ENCODE data around the gene FBXW7.
"Not testable (repeated sequence)": the region's sequence is repeated elsewhere in the genome, so short reads cannot be mapped to it uniquely, and the experiment has no call there.

Gene FBXW7

DNA sequence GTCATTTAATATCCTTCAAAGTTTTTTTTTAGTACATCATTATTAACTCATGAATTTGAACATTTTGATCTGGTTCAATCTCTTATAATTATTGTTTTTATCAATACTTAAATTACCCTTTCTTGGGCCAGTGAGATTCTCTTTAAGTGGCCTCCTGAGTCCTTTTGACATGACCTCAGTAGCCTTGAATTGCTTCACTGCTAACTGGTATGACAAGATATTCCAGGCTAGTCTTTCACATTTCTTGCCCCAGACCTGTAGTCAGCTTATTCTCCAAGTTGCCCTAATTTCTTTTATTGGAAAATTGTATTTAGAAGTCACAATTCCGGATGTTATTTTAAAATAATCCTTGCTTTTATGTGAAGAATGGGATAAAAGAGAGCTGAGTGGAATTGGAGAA, 35.4 kb upstream of the FBXW7 start:
- H3K4me2 ChIP-seq (ENCODE audit: low read length) = no peak overlapping the region
- no peaks in the 10 kb centered on the region for H3K4me1 ChIP-seq (ENCODE audit: control insufficient read depth, insufficient read depth, low read length)
- no peak overlapping the region for H3K4me3 ChIP-seq (ENCODE audit: low read length)
- H3K36me3 ChIP-seq (ENCODE audit: insufficient read depth, low read length) = no peaks in the 10 kb centered on the region
- no peak overlapping the region for H3K9ac ChIP-seq (ENCODE audit: low read depth, low read length)
- no peaks in the 10 kb centered on the region for H3K9me3 ChIP-seq (replicated peaks; ENCODE audit: low read length)
- H3K27me3 ChIP-seq (ENCODE audit: control insufficient read depth, insufficient read depth, low read length) = peaks cover 6% of the 10 kb centered on the region

DNA sequence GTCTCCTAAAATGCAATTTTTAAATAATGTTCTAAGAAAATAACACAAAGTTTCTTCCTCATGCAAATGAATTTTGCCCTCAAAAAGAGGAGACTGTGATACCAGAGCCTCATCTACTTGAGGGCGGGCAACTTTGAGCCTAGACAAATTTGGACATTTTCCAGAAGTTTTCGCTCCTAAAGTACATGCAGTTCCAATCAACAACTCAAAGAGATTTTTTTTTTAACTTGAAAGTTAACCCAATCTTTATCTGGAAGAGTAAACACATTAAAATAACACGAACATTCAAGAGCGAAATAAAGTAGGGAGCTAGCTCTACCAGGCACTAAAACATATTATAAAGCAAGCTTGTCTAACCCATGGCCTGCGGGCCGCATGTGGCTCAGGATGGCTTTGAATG, 29.4 kb upstream of the FBXW7 start:
- Histone ChIP-seq H3K9ac (ENCODE audit: low read depth, low read length) (no peak overlapping the region), H3K9me3 (replicated peaks; ENCODE audit: low read length) (no peaks in the 10 kb centered on the region), H3K4me1 (ENCODE audit: control insufficient read depth, insufficient read depth, low read length) (no peaks in the 10 kb centered on the region), H3K4me3 (ENCODE audit: low read length) (no peak overlapping the region), H3K36me3 (ENCODE audit: insufficient read depth, low read length) (no peaks in the 10 kb centered on the region), H3K4me2 (ENCODE audit: low read length) (no peak overlapping the region), H3K27me3 (ENCODE audit: control insufficient read depth, insufficient read depth, low read length) (no peaks in the 10 kb centered on the region)

DNA sequence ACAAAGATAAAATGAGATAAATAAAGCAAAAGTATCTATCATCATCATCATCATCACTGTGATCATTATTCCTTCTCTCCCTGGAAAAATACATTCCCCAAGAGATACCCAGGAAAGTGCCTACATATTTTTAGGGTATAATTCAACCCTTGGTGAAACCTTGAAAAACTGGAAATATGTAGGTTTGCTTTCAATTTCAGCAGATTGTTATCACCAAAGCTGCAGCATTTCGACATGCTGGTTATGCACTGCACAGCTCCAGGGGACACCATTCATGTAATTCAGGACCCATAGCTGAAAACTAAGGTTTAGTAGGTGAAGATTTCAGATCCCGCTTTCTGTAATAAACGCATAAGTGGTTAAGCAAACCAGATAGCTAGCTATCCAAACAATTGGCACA, 28.4 kb upstream of the FBXW7 start:
- no peak overlapping the region for H3K4me3 ChIP-seq (ENCODE audit: low read length)
- H3K36me3 ChIP-seq (ENCODE audit: insufficient read depth, low read length) = no peaks in the 10 kb centered on the region
- H3K4me1 ChIP-seq (ENCODE audit: control insufficient read depth, insufficient read depth, low read length) = no peaks in the 10 kb centered on the region
- no peaks in the 10 kb centered on the region for H3K9me3 ChIP-seq (replicated peaks; ENCODE audit: low read length)
- no peaks in the 10 kb centered on the region for H3K27me3 ChIP-seq (ENCODE audit: control insufficient read depth, insufficient read depth, low read length)
- H3K9ac ChIP-seq (ENCODE audit: low read depth, low read length) = no peak overlapping the region
- H3K4me2 ChIP-seq (ENCODE audit: low read length) = no peak overlapping the region

DNA sequence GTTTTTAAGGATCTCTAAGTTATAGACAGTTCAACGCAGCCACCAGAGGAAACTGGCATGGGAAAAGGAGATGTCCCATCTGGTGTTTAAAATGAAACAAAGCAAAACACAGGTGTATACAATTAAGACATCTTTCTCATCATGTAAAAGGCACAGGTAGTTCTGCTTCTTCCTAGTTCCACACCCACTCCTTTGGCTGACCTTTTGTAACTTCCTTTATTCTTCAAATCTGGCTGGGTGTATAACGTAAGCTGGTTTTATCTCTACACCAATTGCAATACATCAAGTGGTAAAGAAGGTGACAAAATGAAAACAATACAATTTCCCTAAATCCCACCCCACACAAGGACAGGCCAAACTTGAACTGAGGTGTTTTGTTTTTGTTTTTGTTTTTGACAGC, 27.3 kb upstream of the FBXW7 start:
- Histone ChIP-seq H3K9me3 (replicated peaks; ENCODE audit: low read length) (no peaks in the 10 kb centered on the region), H3K36me3 (ENCODE audit: insufficient read depth, low read length) (no peaks in the 10 kb centered on the region), H3K4me1 (ENCODE audit: control insufficient read depth, insufficient read depth, low read length) (no peaks in the 10 kb centered on the region), H3K4me2 (ENCODE audit: low read length) (no peak overlapping the region), H3K27me3 (ENCODE audit: control insufficient read depth, insufficient read depth, low read length) (no peaks in the 10 kb centered on the region), H3K4me3 (ENCODE audit: low read length) (no peak overlapping the region), H3K9ac (ENCODE audit: low read depth, low read length) (no peak overlapping the region)

DNA sequence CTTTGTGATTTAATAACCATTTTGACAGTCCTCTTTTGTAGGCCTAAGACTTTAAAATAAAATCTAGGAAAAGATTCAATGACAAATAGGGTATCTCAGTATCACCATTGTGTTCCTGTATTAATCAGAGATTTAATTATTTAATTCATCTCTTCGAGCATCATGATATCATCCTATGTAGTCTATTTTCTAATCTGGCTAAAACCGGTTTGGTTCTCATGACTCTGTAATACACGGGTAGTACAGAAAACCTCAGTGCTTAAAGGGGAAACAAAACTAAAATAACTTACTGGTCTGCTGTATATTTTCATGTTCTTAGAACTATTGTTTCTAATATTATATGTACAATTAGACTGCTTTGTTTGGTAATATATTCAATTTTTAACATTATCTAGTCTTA, 23.7 kb upstream of the FBXW7 start:
- Histone ChIP-seq H3K4me2 (ENCODE audit: low read length) (no peak overlapping the region), H3K36me3 (ENCODE audit: insufficient read depth, low read length) (no peaks in the 10 kb centered on the region)

DNA sequence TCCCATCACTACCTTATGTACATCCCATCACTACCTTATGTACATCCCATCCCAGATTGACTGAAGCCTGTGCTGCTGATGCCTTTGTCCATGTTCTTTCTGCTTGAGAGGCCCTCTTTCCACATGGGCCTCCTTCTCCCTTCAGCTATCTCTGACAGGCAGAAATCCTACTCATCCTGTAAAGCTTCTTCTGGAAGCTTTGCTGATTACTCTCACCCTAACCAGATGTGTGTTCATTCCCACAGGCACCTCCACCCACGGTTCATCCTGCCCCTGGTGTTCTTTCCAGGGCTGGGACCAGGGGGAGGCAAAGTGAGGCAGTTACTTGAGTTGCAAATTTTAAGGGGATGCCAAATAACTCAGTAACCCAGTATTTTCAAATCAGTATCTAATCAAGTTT, 22.5 kb upstream of the FBXW7 start:
- Histone ChIP-seq H3K36me3 (ENCODE audit: insufficient read depth, low read length) (no peaks in the 10 kb centered on the region), H3K27me3 (ENCODE audit: control insufficient read depth, insufficient read depth, low read length) (no peaks in the 10 kb centered on the region), H3K4me2 (ENCODE audit: low read length) (no peak overlapping the region), H3K4me1 (ENCODE audit: control insufficient read depth, insufficient read depth, low read length) (no peaks in the 10 kb centered on the region), H3K9ac (ENCODE audit: low read depth, low read length) (no peak overlapping the region), H3K4me3 (ENCODE audit: low read length) (no peak overlapping the region), H3K9me3 (replicated peaks; ENCODE audit: low read length) (no peaks in the 10 kb centered on the region)

More for the DNA sequence above, 23.7 kb upstream of the FBXW7 start:
- Histone ChIP-seq H3K4me3 (ENCODE audit: low read length) (no peak overlapping the region), H3K9ac (ENCODE audit: low read depth, low read length) (no peak overlapping the region), H3K27me3 (ENCODE audit: control insufficient read depth, insufficient read depth, low read length) (no peaks in the 10 kb centered on the region), H3K9me3 (replicated peaks; ENCODE audit: low read length) (no peaks in the 10 kb centered on the region), H3K4me1 (ENCODE audit: control insufficient read depth, insufficient read depth, low read length) (no peaks in the 10 kb centered on the region)

GRCh38 chr4:152556834-152557233, 20.9 kb upstream of the FBXW7 start:
- Histone ChIP-seq H3K27me3 (ENCODE audit: control insufficient read depth, insufficient read depth, low read length) (no peaks in the 10 kb centered on the region), H3K4me2 (ENCODE audit: low read length) (no peak overlapping the region), H3K4me3 (ENCODE audit: low read length) (no peak overlapping the region), H3K9me3 (replicated peaks; ENCODE audit: low read length) (no peaks in the 10 kb centered on the region), H3K4me1 (ENCODE audit: control insufficient read depth, insufficient read depth, low read length) (no peaks in the 10 kb centered on the region), H3K9ac (ENCODE audit: low read depth, low read length) (no peak overlapping the region), H3K36me3 (ENCODE audit: insufficient read depth, low read length) (no peaks in the 10 kb centered on the region)

- H3K27me3 ChIP-seq (ENCODE audit: control insufficient read depth, insufficient read depth, low read length) = no peaks in the 10 kb centered on the region
- no peaks in the 10 kb centered on the region for H3K9me3 ChIP-seq (replicated peaks; ENCODE audit: low read length)
- no peaks in the 10 kb centered on the region for H3K4me1 ChIP-seq (ENCODE audit: control insufficient read depth, insufficient read depth, low read length)
- no peak overlapping the region for H3K9ac ChIP-seq (ENCODE audit: low read depth, low read length)
- no peak overlapping the region for H3K4me2 ChIP-seq (ENCODE audit: low read length)
- H3K36me3 ChIP-seq (ENCODE audit: insufficient read depth, low read length) = no peaks in the 10 kb centered on the region
- H3K4me3 ChIP-seq (ENCODE audit: low read length) = no peak overlapping the region
Measured at GRCh38 chr4:152556283-152556682, 20.4 kb upstream of the FBXW7 start.

- no peaks in the 10 kb centered on the region for H3K9me3 ChIP-seq (replicated peaks; ENCODE audit: low read length)
- no peaks in the 10 kb centered on the region for H3K4me1 ChIP-seq (ENCODE audit: control insufficient read depth, insufficient read depth, low read length)
- no peak overlapping the region for H3K9ac ChIP-seq (ENCODE audit: low read depth, low read length)
- no peak overlapping the region for H3K4me3 ChIP-seq (ENCODE audit: low read length)
- H3K27me3 ChIP-seq (ENCODE audit: control insufficient read depth, insufficient read depth, low read length) = no peaks in the 10 kb centered on the region
- no peak overlapping the region for H3K4me2 ChIP-seq (ENCODE audit: low read length)
- H3K36me3 ChIP-seq (ENCODE audit: insufficient read depth, low read length) = no peaks in the 10 kb centered on the region
Measured at GRCh38 chr4:152554742-152555141, 18.9 kb upstream of the FBXW7 start.

- H3K4me3 ChIP-seq (ENCODE audit: low read length); H3K27me3 ChIP-seq (ENCODE audit: control insufficient read depth, insufficient read depth, low read length); H3K4me2 ChIP-seq (ENCODE audit: low read length); H3K4me1 ChIP-seq (ENCODE audit: control insufficient read depth, insufficient read depth, low read length); H3K9me3 ChIP-seq (replicated peaks; ENCODE audit: low read length); H3K9ac ChIP-seq (ENCODE audit: low read depth, low read length); H3K36me3 ChIP-seq (ENCODE audit: insufficient read depth, low read length): not testable (repeated sequence)
Measured at GRCh38 chr4:152550687-152551086, 14.8 kb upstream of the FBXW7 start.

- no peaks in the 10 kb centered on the region for H3K4me1 ChIP-seq (ENCODE audit: control insufficient read depth, insufficient read depth, low read length)
- H3K4me3 ChIP-seq (ENCODE audit: low read length) = no peak overlapping the region
- H3K4me2 ChIP-seq (ENCODE audit: low read length) = no peak overlapping the region
- H3K27me3 ChIP-seq (ENCODE audit: control insufficient read depth, insufficient read depth, low read length) = no peaks in the 10 kb centered on the region
- H3K36me3 ChIP-seq (ENCODE audit: insufficient read depth, low read length) = no peaks in the 10 kb centered on the region
- no peak overlapping the region for H3K9ac ChIP-seq (ENCODE audit: low read depth, low read length)
- H3K9me3 ChIP-seq (replicated peaks; ENCODE audit: low read length) = no peaks in the 10 kb centered on the region
Measured at GRCh38 chr4:152545088-152545487, 9.2 kb upstream of the FBXW7 start.

DNA sequence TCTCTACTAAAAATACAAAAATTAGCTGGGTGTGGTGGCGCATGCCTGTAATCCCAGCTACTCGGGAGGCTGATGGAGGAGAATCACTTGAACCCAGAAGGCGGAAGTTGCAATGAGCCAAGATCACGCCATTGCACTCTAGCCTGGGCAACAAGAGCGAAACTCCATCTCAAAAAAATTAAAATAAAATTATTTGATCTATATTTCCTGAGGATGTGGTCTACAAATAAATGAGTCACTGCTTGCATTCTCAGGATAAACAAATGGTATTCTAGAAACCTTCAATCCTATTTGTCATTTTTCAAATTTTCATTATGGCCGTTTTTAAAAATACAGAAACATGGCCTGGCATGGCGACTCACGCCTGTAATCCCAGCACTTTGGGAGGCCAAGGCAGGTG, 8.6 kb upstream of the FBXW7 start:
- H3K4me1 ChIP-seq (ENCODE audit: control insufficient read depth, insufficient read depth, low read length); H3K27me3 ChIP-seq (ENCODE audit: control insufficient read depth, insufficient read depth, low read length); H3K36me3 ChIP-seq (ENCODE audit: insufficient read depth, low read length); H3K4me3 ChIP-seq (ENCODE audit: low read length); H3K4me2 ChIP-seq (ENCODE audit: low read length); H3K9ac ChIP-seq (ENCODE audit: low read depth, low read length); H3K9me3 ChIP-seq (replicated peaks; ENCODE audit: low read length): not testable (repeated sequence)

DNA sequence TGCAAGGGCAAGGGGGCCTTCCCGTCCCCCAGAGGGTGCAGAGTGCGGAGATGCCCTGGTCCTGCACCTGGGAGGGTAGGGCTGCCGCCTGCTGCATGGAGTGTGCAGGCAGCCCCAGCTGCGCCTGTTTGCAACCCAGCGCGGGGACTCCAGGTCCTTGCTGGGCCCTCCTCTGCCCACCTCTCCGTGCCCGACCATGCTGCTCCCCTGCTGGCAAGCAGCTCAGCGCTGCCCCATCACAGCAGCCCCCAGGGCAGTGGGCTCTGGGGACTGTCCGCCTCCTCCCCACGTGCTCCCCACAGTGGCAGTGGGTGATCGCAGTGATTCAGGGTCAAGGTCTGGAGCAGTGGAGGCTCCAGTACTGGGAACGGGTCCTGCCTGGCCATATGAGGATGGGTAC, 5.0 kb upstream of the FBXW7 start:
- Histone ChIP-seq H3K4me1 (ENCODE audit: control insufficient read depth, insufficient read depth, low read length) (peaks cover 10% of the 10 kb centered on the region), H3K27me3 (ENCODE audit: control insufficient read depth, insufficient read depth, low read length) (no peaks in the 10 kb centered on the region), H3K4me3 (ENCODE audit: low read length) (no peak overlapping the region), H3K9me3 (replicated peaks; ENCODE audit: low read length) (no peaks in the 10 kb centered on the region), H3K4me2 (ENCODE audit: low read length) (no peak overlapping the region), H3K9ac (ENCODE audit: low read depth, low read length) (no peak overlapping the region), H3K36me3 (ENCODE audit: insufficient read depth, low read length) (no peaks in the 10 kb centered on the region)

Data from skeletal muscle satellite cell (primary cell).